Skin epidermis (tissue), 12 donors: ENCODE measurements around the gene MSRB3.

ENCODE experiments used
- H3K27ac ChIP-seq, 21 experiments: fragments of 200-600 bp; sonication (generic) in 11 of 21; one replicate each; pipeline ENCODE4 v1.5.0; 2020; ENCODE audit warnings: mild to moderate bottlenecking in 3 of 21, inconsistent platforms in 2 of 21, moderate library complexity in 2 of 21
- H3K4me3 ChIP-seq, 7 experiments: fragments of 200-600 bp; sonication (generic) in 2 of 7; one replicate each; pipeline ENCODE4 v1.5.0; 2020; ENCODE audit warnings: inconsistent platforms in 2 of 7, mild to moderate bottlenecking in 2 of 7, moderate library complexity in 1 of 7

Gene MSRB3

GRCh38 chr12:65278576-65279368 lies at the start of gene MSRB3:
TSS of gene MSRB3 (plus strand) at chr12:65278683. CDS start at chr12:65308580, 29,897 bp downstream.
- H3K27ac ChIP-seq, result peak within 1 kb of the TSS; percentile 53 to 95 (median 72)
- peak within 1 kb of the TSS; percentile 51 to 74 (median 67) for H3K4me3 ChIP-seq

- no peak overlapping the region for H3K27ac ChIP-seq
- no peak overlapping the region for H3K4me3 ChIP-seq
These were observed 49.0 kb upstream of the MSRB3 start for GRCh38 chr12:65229441-65229840.

- no peak overlapping the region for H3K4me3 ChIP-seq
- no peak overlapping the region for H3K27ac ChIP-seq
These were observed 45.9 kb upstream of the MSRB3 start for GRCh38 chr12:65232476-65233077.

GRCh38 chr12:65237153-65237552 lies 41.3 kb upstream of the MSRB3 start:
- Histone ChIP-seq H3K4me3 (no peak overlapping the region), H3K27ac (no peak overlapping the region)

GRCh38 chr12:65238609-65239008 lies 39.9 kb upstream of the MSRB3 start:
- Histone ChIP-seq H3K27ac (no peak overlapping the region), H3K4me3 (no peak overlapping the region)

- Histone ChIP-seq H3K4me3 (no peak overlapping the region), H3K27ac (no peak overlapping the region)
These were observed 29.5 kb upstream of the MSRB3 start for GRCh38 chr12:65248656-65249633.

GRCh38 chr12:65252515-65252914 lies 26.0 kb upstream of the MSRB3 start:
- H3K4me3 ChIP-seq, result no peak overlapping the region

GRCh38 chr12:65257986-65258385 lies 20.5 kb upstream of the MSRB3 start:
- H3K4me3 ChIP-seq, result no peak overlapping the region

More at GRCh38 chr12:65252515-65252914, 26.0 kb upstream of the MSRB3 start:
- no peak overlapping the region for H3K27ac ChIP-seq

GRCh38 chr12:65259501-65259900 lies 19.0 kb upstream of the MSRB3 start:
- Histone ChIP-seq H3K4me3 (no peak overlapping the region), H3K27ac (no peak overlapping the region)

More at GRCh38 chr12:65257986-65258385, 20.5 kb upstream of the MSRB3 start:
- H3K27ac ChIP-seq, result no peak overlapping the region

- no peak overlapping the region for H3K27ac ChIP-seq
- no peak overlapping the region for H3K4me3 ChIP-seq
These were observed 14.7 kb upstream of the MSRB3 start for GRCh38 chr12:65263777-65264176.

GRCh38 chr12:65266408-65266807 lies 12.1 kb upstream of the MSRB3 start:
- Histone ChIP-seq H3K27ac (no peak overlapping the region), H3K4me3 (no peak overlapping the region)

- no peak overlapping the region for H3K4me3 ChIP-seq
- no peak overlapping the region for H3K27ac ChIP-seq
These were observed 8.9 kb upstream of the MSRB3 start for GRCh38 chr12:65269603-65270002.

GRCh38 chr12:65274602-65275272 lies 3.7 kb upstream of the MSRB3 start:
- H3K4me3 ChIP-seq, result no peak overlapping the region
- no peak overlapping the region for H3K27ac ChIP-seq

GRCh38 chr12:65275627-65276026 lies 2.9 kb upstream of the MSRB3 start:
- no peak overlapping the region for H3K27ac ChIP-seq
- no peak overlapping the region for H3K4me3 ChIP-seq

- no peak overlapping the region for H3K27ac ChIP-seq
- no peak overlapping the region for H3K4me3 ChIP-seq
These were observed 1.5 kb upstream of the MSRB3 start for GRCh38 chr12:65276916-65277530.

GRCh38 chr12:65277994-65278575 lies 398 bp upstream of the MSRB3 start:
- peak overlapping the region; percentile 51 to 74 (median 67) for H3K4me3 ChIP-seq
- H3K27ac ChIP-seq, result peak overlapping the region in 16 of 21 experiments; percentile 53 to 95 (median 76)

- Histone ChIP-seq H3K4me3 (peak overlapping the region; percentile 51 to 74 (median 67)), H3K27ac (peak overlapping the region in 18 of 21 experiments; percentile 53 to 95 (median 73))
These were observed 1.1 kb downstream of the MSRB3 start for GRCh38 chr12:65279369-65280112.

GRCh38 chr12:65280306-65280705 lies 1.8 kb downstream of the MSRB3 start:
- H3K27ac ChIP-seq, result no peak overlapping the region
- H3K4me3 ChIP-seq, result no peak overlapping the region
